Esophagus muscularis mucosa (tissue), 3 donors: ENCODE data around the gene TRIM34.

Experiments
- CTCF ChIP-seq, 3 experiments: fragments of 200-600 bp in 2 of 3; fragments of 450-650 bp in 1 of 3; sonication (generic) in 2 of 3; IDR thresholded peaks; one replicate each; pipeline ENCODE4 v1.5.1; 2017 to 2019; ENCODE audit warnings: antibody characterized with exemption in 3 of 3, mild to moderate bottlenecking in 2 of 3, moderate library complexity in 1 of 3
- POLR2A ChIP-seq: fragments of 450-650 bp; IDR thresholded peaks from one replicate; pipeline ENCODE4 v1.6.1; 2017; ENCODE audit warnings: antibody characterized with exemption, moderate library complexity, mild to moderate bottlenecking, low read depth

- TF ChIP-seq CTCF (IDR thresholded peaks at IDR 0.05) (no peak), POLR2A (no peak)
These were observed 61.6 kb downstream of the TRIM34 start for GRCh38 chr11:5686426-5686825.
